Measurements from ENCODE around the gene SIGLEC7.

The SIGLEC7 gene

DNA sequence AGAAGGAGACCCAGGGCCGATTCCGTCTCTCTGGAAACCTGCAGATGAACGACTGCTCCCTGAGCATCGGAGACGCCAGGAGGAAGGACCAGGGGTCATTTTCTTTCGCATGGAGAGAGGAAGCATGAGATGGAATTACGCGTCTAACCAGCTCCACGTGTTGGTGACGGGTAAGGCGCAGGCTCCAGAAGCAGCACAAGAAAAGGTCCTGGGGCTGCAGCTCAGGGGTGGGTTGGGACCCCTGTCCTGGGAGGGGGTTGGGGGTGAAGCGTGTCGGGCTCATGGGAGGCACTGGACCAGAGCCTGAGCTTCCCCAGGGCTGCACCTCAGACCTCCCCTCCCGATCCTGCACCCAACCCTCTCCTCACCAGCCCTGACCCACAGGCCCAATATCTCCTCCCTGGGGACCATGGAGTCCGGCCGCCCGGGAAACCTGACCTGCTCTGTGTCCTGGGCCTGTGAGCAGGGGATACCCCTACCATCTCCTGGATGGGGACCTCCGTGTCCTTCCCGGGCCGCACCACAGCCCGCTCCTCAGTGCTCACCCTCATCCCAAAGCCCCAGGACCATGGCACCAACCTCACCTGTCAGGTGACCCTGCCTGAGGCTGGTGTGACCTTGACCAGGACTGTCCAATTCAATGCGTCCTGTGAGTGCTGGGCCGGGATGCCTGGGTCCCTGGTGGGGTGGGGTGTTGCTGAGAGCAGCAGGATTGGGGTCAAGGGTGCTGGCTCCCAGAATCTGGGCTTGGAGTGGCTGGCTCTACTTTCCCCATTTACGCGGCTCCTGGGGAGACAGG lies 43.2 kb downstream of the SIGLEC7 start:
- Histone ChIP-seq H3K9me3 (ENCODE audit: low read length) (no peaks in the 10 kb centered on the region), H3K4me1 (ENCODE audit: insufficient read depth, low read length, severe bottlenecking) (no peaks in the 10 kb centered on the region), H3K9ac (ENCODE audit: low read length) (no peak overlapping the region), H3K27me3 (ENCODE audit: insufficient read depth, low read length) (no peaks in the 10 kb centered on the region), H3K79me2 (ENCODE audit: insufficient read depth, low read length) (no peaks in the 10 kb centered on the region), H3K9me2 (ENCODE audit: low read depth, low read length) (no peaks in the 10 kb centered on the region), H3K4me2 (ENCODE audit: low read length) (no peak overlapping the region), H4K20me1 (ENCODE audit: insufficient read depth, low read length) (no peaks in the 10 kb centered on the region), H3K36me3 (ENCODE audit: insufficient read depth, low read length) (no peaks in the 10 kb centered on the region), H3K27ac (ENCODE audit: low read depth, low read length, poor library complexity, severe bottlenecking) (no peak overlapping the region), H3K4me3 (ENCODE audit: low read depth, low read length, poor library complexity, severe bottlenecking) (no peak overlapping the region), H3F3A (ENCODE audit: insufficient read depth, low read length) (no peaks in the 10 kb centered on the region), H2AFZ (ENCODE audit: low read length) (no peak overlapping the region)
- no peak for TF ChIP-seq EZH2 (IDR thresholded peaks at IDR 0.05; ENCODE audit: borderline replicate concordance, low read length)
- TF ChIP-seq, protein P1, sequence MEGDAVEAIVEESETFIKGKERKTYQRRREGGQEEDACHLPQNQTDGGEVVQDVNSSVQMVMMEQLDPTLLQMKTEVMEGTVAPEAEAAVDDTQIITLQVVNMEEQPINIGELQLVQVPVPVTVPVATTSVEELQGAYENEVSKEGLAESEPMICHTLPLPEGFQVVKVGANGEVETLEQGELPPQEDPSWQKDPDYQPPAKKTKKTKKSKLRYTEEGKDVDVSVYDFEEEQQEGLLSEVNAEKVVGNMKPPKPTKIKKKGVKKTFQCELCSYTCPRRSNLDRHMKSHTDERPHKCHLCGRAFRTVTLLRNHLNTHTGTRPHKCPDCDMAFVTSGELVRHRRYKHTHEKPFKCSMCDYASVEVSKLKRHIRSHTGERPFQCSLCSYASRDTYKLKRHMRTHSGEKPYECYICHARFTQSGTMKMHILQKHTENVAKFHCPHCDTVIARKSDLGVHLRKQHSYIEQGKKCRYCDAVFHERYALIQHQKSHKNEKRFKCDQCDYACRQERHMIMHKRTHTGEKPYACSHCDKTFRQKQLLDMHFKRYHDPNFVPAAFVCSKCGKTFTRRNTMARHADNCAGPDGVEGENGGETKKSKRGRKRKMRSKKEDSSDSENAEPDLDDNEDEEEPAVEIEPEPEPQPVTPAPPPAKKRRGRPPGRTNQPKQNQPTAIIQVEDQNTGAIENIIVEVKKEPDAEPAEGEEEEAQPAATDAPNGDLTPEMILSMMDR (IDR thresholded peaks at IDR 0.05; ENCODE audit: low read length): no peak

DNA sequence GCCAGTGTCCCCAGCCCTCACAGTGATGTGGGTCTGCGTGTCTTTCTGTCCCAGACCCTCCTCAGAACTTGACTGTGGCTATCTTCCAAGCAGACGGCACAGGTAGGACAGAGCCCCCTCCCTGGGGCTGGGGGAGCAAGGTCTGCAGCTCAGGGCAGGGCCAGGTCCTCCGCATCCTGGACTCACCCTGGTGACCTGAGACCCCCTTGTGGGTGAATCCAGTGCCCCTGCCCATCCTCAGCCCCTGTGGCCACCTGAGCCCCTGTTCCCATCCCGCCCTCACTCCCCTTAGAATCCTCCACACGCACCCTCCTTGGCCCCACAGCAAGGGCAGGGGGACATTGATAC lies 43.7 kb downstream of the SIGLEC7 start:
- Histone ChIP-seq H3K9ac (ENCODE audit: low read length) (no peak overlapping the region), H3K4me2 (ENCODE audit: low read length) (no peak overlapping the region), H3K4me1 (ENCODE audit: insufficient read depth, low read length, severe bottlenecking) (no peaks in the 10 kb centered on the region), H3K9me3 (ENCODE audit: low read length) (no peaks in the 10 kb centered on the region), H3K27ac (ENCODE audit: low read depth, low read length, poor library complexity, severe bottlenecking) (no peak overlapping the region), H3K9me2 (ENCODE audit: low read depth, low read length) (no peaks in the 10 kb centered on the region), H3K79me2 (ENCODE audit: insufficient read depth, low read length) (no peaks in the 10 kb centered on the region), H2AFZ (ENCODE audit: low read length) (no peak overlapping the region), H3K27me3 (ENCODE audit: insufficient read depth, low read length) (no peaks in the 10 kb centered on the region), H3K36me3 (ENCODE audit: insufficient read depth, low read length) (no peaks in the 10 kb centered on the region), H3F3A (ENCODE audit: insufficient read depth, low read length) (no peaks in the 10 kb centered on the region), H4K20me1 (ENCODE audit: insufficient read depth, low read length) (no peaks in the 10 kb centered on the region), H3K4me3 (ENCODE audit: low read depth, low read length, poor library complexity, severe bottlenecking) (no peak overlapping the region)
- no peak for TF ChIP-seq EZH2 (IDR thresholded peaks at IDR 0.05; ENCODE audit: borderline replicate concordance, low read length)
- TF ChIP-seq, protein P1 (IDR thresholded peaks at IDR 0.05; ENCODE audit: low read length): no peak

DNA sequence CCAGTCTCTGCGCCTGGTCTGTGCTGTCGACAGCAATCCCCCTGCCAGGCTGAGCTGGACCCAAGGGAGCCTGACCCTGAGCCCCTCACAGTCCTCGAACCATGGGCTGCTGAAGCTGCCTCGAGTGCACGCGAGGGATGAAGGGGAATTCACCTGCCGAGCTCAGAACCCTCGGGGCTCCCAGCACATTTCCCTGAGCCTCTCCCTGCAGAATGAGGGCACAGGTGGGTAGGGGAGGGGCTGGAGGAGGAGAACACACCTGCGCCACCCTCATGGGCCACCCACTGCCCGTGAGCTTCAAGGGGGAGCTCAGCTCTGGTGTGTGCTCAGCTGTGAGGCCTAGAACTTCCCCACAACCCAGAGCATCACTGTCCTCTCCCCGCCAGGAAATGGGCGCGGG lies 44.2 kb downstream of the SIGLEC7 start:
- no peak overlapping the region for H3K4me2 ChIP-seq (ENCODE audit: low read length)
- H3K9me3 ChIP-seq (ENCODE audit: low read length): no peaks in the 10 kb centered on the region
- H3F3A ChIP-seq (ENCODE audit: insufficient read depth, low read length): no peaks in the 10 kb centered on the region
- H3K9me2 ChIP-seq (ENCODE audit: low read depth, low read length): no peaks in the 10 kb centered on the region
- no peaks in the 10 kb centered on the region for H3K4me1 ChIP-seq (ENCODE audit: insufficient read depth, low read length, severe bottlenecking)
- no peak overlapping the region for H2AFZ ChIP-seq (ENCODE audit: low read length)
- no peaks in the 10 kb centered on the region for H3K79me2 ChIP-seq (ENCODE audit: insufficient read depth, low read length)
- H3K36me3 ChIP-seq (ENCODE audit: insufficient read depth, low read length): no peaks in the 10 kb centered on the region
- no peak overlapping the region for H3K27ac ChIP-seq (ENCODE audit: low read depth, low read length, poor library complexity, severe bottlenecking)
- TF ChIP-seq EZH2 (IDR thresholded peaks at IDR 0.05; ENCODE audit: borderline replicate concordance, low read length): no peak
- TF ChIP-seq, protein P1 (IDR thresholded peaks at IDR 0.05; ENCODE audit: low read length): no peak
- H3K9ac ChIP-seq (ENCODE audit: low read length): no peak overlapping the region
- H4K20me1 ChIP-seq (ENCODE audit: insufficient read depth, low read length): no peaks in the 10 kb centered on the region
- no peaks in the 10 kb centered on the region for H3K27me3 ChIP-seq (ENCODE audit: insufficient read depth, low read length)
- no peak overlapping the region for H3K4me3 ChIP-seq (ENCODE audit: low read depth, low read length, poor library complexity, severe bottlenecking)

Data from OCI-LY1 (cell line).